Right lobe of liver (tissue), 6 donors: ENCODE measurements around the gene ATP5MC2. TPM values are rescaled to one million over a fixed set of nuclear protein-coding genes. Genes with fewer than 3 reads are reported as not detected.
"Not testable (repeated sequence)": the region's sequence is repeated elsewhere in the genome, so short reads cannot be mapped to it uniquely, and the experiment has no call there.

Source experiments
- ATAC-seq, 4 donors: fragments of 200-7000 bp; cut with Tn5 transposase; one replicate each; pipeline ENCODE4 v1.9.1; 2020; ENCODE audit warnings: mild to moderate bottlenecking in 4 of 4, moderate library complexity in 4 of 4
- DNase-seq, 3 donors: peaks; one replicate each; pipeline ENCODE4 v3.0.0-alpha.2; 2020
- H3K27ac ChIP-seq, 3 donors: fragments of 200-600 bp; one replicate each; pipeline ENCODE4 v1.8.0; 2022
- H3K27me3 ChIP-seq, 2 donors: fragments of 200-600 bp; one replicate each; pipeline ENCODE4 v1.8.0; 2022
- H3K36me3 ChIP-seq, 4 donors: fragments of 200-600 bp; sonication (generic) in 1 of 4; one replicate each; pipeline versions ENCODE4 v1.5.1 to v1.8.0; 2017 to 2022; ENCODE audit warnings: control low read depth in 1 of 4
- H3K4me1 ChIP-seq, 4 donors: fragments of 200-600 bp; sonication (generic) in 1 of 4; one replicate each; pipeline versions ENCODE4 v1.5.1 to v1.8.0; 2017 to 2022; ENCODE audit warnings: control low read depth in 1 of 4
- H3K4me3 ChIP-seq, 3 donors: fragments of 200-600 bp; one replicate each; pipeline ENCODE4 v1.8.0; 2022
- H3K9me3 ChIP-seq, 4 donors: fragments of 200-600 bp; sonication (generic) in 1 of 4; one replicate each; pipeline versions ENCODE4 v1.5.1 to v1.8.0; 2017 to 2022; ENCODE audit warnings: control low read depth in 1 of 4
- POLR2A ChIP-seq: fragments of 450-650 bp; IDR thresholded peaks from one replicate; pipeline ENCODE4 v1.6.1; 2017; ENCODE audit warnings: antibody characterized with exemption, mild to moderate bottlenecking
- WGBS: methylation state at CpG from one replicate; pipeline ENCODE4 v1.1.6; 2018; ENCODE audit warnings: low coverage, low lambda C conversion rate; ENCODE audit not compliant: insufficient coverage; ENCODE audit errors: missing lambda C conversion rate; 5-methylcytosine and 5-hydroxymethylcytosine counted together
- intact Hi-C, 2 donors: fragments of 100-400 bp; cut with DNase I; formaldehyde crosslinking; loops; one replicate each; pipeline versions ENCODE4 v1.11.2 to v1.14.1; 2022
- total RNA-seq, 6 experiments: library from RNA; depleted of rRNA in 2 of 6; stranded (reverse); fragments of >200 nt in 2 of 6; fragmentation: NEBNext Ultra II Directional in 3 of 6; extraction: Animal tissue kit (Norgen Biotek cat#: 25700) in 3 of 6; gene quantifications; one replicate each; pipeline versions ENCODE4 v1.1.0 to v1.2.4, GENCODE V29; 2016 to 2023
- TF ChIP-seq, protein P1 (sequence below), 4 donors: fragments of 200-600 bp in 3 of 4; fragments of 450-650 bp in 1 of 4; IDR thresholded peaks; one replicate each; pipeline versions ENCODE4 v1.5.1 to v1.8.0; 2016 to 2022; ENCODE audit warnings: antibody characterized with exemption in 4 of 4, mild to moderate bottlenecking in 2 of 4
- donor health status: DM: no; HTN: yes; CAD: no.
- donor health status: DM: no; HTN: no; CAD: no.
- donor health status: DM: no; HTN: no; CAD: no.
- donor health status: DM: no; HTN: yes; CAD: no.
- donor health status: DM: no; HTN: yes; CAD: no.

The ATP5MC2 gene
- total RNA-seq, 6 experiments from 2014 or later = 122 to 160 (median 135) TPM

DNA sequence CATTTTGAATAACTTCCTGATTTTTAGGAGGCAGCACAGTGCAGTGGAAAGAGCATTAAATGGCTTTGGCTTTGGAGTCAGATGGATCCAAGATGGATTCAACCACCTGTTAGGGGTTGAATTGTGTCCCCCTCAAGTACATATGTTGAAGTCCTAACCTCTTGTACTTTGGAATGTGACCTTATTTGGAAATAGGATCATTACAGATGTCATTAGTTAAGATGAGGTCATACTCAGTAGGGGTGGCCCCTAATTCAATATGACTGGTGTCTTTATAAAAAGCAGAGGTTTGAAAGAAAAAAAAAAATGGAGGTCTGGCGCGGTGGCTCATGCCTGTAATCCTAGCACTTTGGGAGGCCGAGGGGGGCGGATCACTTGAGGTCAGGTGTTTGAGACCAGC, 18.8 kb downstream of the ATP5MC2 start:
- Histone ChIP-seq H3K27ac (no peak overlapping the region), H3K9me3 (no peaks in the 10 kb centered on the region), H3K36me3 (no peaks in the 10 kb centered on the region), H3K27me3 (no peaks in the 10 kb centered on the region), H3K4me1 (peaks cover 2 to 34% (median 14%) of the 10 kb centered on the region in 4 donors), H3K4me3 (no peak overlapping the region)
- DNase-seq = no peak
- intact Hi-C loops = no loop called here
- TF ChIP-seq POLR2A = no peak
- TF ChIP-seq, protein P1, sequence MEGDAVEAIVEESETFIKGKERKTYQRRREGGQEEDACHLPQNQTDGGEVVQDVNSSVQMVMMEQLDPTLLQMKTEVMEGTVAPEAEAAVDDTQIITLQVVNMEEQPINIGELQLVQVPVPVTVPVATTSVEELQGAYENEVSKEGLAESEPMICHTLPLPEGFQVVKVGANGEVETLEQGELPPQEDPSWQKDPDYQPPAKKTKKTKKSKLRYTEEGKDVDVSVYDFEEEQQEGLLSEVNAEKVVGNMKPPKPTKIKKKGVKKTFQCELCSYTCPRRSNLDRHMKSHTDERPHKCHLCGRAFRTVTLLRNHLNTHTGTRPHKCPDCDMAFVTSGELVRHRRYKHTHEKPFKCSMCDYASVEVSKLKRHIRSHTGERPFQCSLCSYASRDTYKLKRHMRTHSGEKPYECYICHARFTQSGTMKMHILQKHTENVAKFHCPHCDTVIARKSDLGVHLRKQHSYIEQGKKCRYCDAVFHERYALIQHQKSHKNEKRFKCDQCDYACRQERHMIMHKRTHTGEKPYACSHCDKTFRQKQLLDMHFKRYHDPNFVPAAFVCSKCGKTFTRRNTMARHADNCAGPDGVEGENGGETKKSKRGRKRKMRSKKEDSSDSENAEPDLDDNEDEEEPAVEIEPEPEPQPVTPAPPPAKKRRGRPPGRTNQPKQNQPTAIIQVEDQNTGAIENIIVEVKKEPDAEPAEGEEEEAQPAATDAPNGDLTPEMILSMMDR (IDR thresholded peaks at IDR 0.05) = no peak
- WGBS = 97% methylated on average over 4 of the region's 4 CpGs
- no peak for ATAC-seq

DNA sequence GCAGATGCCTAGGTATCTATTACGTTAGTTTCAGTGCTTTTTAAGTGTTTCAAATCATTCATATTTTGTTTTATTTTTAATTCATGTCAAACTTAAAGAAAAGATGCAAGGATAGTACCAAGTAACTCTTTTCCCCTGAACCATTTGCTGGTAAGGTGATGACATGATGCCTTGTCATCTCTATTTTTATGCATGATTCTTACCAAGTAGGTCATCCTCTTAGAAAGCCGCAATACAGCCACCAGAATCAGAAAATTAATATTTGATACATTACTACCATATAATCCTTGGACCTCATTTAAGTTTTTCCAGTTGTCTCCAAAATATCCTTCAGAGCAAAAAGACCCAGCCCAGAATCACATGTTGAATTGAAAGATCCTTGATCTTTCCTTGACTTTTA, 22.3 kb downstream of the ATP5MC2 start:
- Histone ChIP-seq H3K36me3 (no peaks in the 10 kb centered on the region), H3K4me1 (peaks cover 0 to 20% (median 8%) of the 10 kb centered on the region in 4 donors), H3K4me3 (no peak overlapping the region), H3K27me3 (no peaks in the 10 kb centered on the region), H3K9me3 (no peaks in the 10 kb centered on the region), H3K27ac (no peak overlapping the region)
- 84% methylated on average over 2 of the region's 2 CpGs for WGBS
- TF ChIP-seq, protein P1 (IDR thresholded peaks at IDR 0.05) = no peak
- TF ChIP-seq POLR2A = no peak
- ATAC-seq (no peak), DNase-seq (no peak)
- intact Hi-C loops = no loop called here

DNA sequence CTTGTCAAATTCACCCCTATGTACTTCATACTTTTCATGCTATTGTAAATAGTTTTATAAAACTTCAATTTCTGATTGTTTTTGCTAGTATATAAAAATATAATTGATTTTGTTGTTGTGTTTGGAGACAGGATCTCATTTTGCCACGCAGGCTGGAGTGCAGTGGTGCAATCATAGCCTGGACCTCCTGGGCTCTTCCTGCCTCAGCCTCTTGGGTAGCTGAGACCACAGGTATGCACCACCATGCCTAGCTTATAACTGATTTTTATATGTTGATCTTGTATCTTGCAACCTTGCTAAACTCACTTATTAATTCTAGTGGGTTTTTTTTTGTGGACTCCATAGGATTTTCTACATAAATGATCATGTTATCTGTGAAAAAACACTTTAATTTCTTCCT, 23.5 kb downstream of the ATP5MC2 start:
- Histone ChIP-seq H3K27me3 (no peaks in the 10 kb centered on the region), H3K36me3 (no peaks in the 10 kb centered on the region), H3K9me3 (no peaks in the 10 kb centered on the region), H3K4me3 (no peak overlapping the region), H3K4me1 (peaks cover 0 to 10% (median 3%) of the 10 kb centered on the region in 4 donors), H3K27ac (no peak overlapping the region)
- 18% methylated on average over 1 of the region's 1 CpG for WGBS
- no peak for ATAC-seq
- intact Hi-C loops = no loop called here
- DNase-seq = no peak
- no peak for TF ChIP-seq POLR2A
- TF ChIP-seq, protein P1 (IDR thresholded peaks at IDR 0.05) = no peak

DNA sequence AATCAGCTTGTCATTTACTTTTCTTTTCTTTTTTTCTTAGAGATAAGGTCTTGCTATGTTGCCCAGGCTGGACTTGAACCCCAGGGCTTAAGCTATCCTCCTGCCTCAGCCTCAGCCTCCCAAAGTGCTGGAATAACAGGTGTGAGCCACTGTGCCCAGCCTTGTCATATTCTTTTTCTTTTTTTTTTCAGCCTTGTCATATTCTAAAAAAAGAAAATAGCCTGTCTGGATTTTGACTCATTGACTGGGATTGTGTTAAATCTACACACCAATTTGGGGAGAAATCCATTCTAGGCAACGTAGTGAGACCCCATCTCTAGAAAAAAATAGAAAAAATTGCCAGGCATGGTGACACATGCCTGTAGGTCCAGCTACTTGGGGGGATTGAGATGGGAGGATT, 24.1 kb downstream of the ATP5MC2 start:
- 90% methylated on average over 1 of the region's 1 CpG for WGBS
- DNase-seq (no peak), ATAC-seq (no peak)
- no peaks in the 10 kb centered on the region for H3K36me3 ChIP-seq
- no peak overlapping the region for H3K4me3 ChIP-seq
- TF ChIP-seq, protein P1 (IDR thresholded peaks at IDR 0.05) = no peak
- TF ChIP-seq POLR2A = no peak
- no peaks in the 10 kb centered on the region for H3K9me3 ChIP-seq
- intact Hi-C loops = no loop called here
- H3K27me3 ChIP-seq = no peaks in the 10 kb centered on the region
- no peak overlapping the region for H3K27ac ChIP-seq
- H3K4me1 ChIP-seq = peaks cover 0 to 7% (median 3%) of the 10 kb centered on the region in 4 donors

DNA sequence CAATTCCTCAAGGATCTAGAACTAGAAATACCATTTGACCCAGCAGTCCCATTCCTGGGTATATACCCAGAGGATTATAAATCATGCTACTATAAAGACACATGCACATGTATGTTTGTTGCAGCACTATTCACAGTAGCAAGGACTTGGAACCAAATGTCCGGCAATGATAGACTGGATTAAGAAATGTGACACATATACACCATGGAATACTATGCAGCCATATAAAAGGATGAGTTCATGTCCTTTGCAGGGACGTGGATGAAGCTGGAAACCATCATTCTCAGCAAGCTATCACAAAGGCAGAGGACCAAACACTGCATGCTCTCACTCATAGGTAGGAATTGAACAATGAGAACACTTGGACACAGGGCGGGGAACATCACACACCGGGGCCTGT, 29.6 kb downstream of the ATP5MC2 start:
- H3K4me3 ChIP-seq, H3K27me3 ChIP-seq, H3K36me3 ChIP-seq, H3K9me3 ChIP-seq, DNase-seq, H3K27ac ChIP-seq, intact Hi-C loops, ATAC-seq: not testable (repeated sequence)
- WGBS = 85% methylated on average over 4 of the region's 4 CpGs
- peaks cover 0 to 13% (median 6%) of the 10 kb centered on the region in 4 donors for H3K4me1 ChIP-seq
